ENCODE data around the gene CUL4A. TPM values are rescaled to one million over a fixed set of nuclear protein-coding genes. Genes with fewer than 3 reads are reported as not detected.

The CUL4A gene
- total RNA-seq, 6 experiments from 2014 or later: 90.5 to 104 (median 97.0) TPM

- H3K36me3 Mint-ChIP-seq (ENCODE audit: low read depth): peaks cover 55% of the 10 kb centered on the region
- H3K4me3 Mint-ChIP-seq: no peak overlapping the region
- peaks cover 42% of the 10 kb centered on the region for H3K4me1 Mint-ChIP-seq (ENCODE audit: low read depth)
- no peak for TF ChIP-seq CTCF (IDR thresholded peaks at IDR 0.05)
- H3K9me3 Mint-ChIP-seq: no peaks in the 10 kb centered on the region; the same call in 1 of the 2 replicates
- no peak overlapping the region for H3K27ac Mint-ChIP-seq
- no peak for DNase-seq
- no peaks in the 10 kb centered on the region; the same call in 1 of the 2 replicates for H3K27me3 Mint-ChIP-seq (ENCODE audit: insufficient read depth)
Observed at GRCh38 chr13:113196970-113197737, 12.3 kb upstream of the CUL4A start.

- no peak overlapping the region for H3K27ac Mint-ChIP-seq
- DNase-seq: no peak
- peaks cover 44% of the 10 kb centered on the region for H3K36me3 Mint-ChIP-seq (ENCODE audit: low read depth)
- H3K4me3 Mint-ChIP-seq: no peak overlapping the region
- H3K9me3 Mint-ChIP-seq: no peaks in the 10 kb centered on the region
- no peak for TF ChIP-seq CTCF (IDR thresholded peaks at IDR 0.05)
- H3K4me1 Mint-ChIP-seq (ENCODE audit: low read depth): peaks cover 56% of the 10 kb centered on the region
- no peaks in the 10 kb centered on the region for H3K27me3 Mint-ChIP-seq (ENCODE audit: insufficient read depth)
Observed at GRCh38 chr13:113201815-113202214, 7.6 kb upstream of the CUL4A start.

GRCh38 chr13:113202912-113203311 is 6.5 kb upstream of the CUL4A start:
- no peak for TF ChIP-seq CTCF (IDR thresholded peaks at IDR 0.05)
- no peak overlapping the region for H3K4me3 Mint-ChIP-seq
- peak overlapping the region; percentile 44 for H3K27ac Mint-ChIP-seq
- no peaks in the 10 kb centered on the region for H3K9me3 Mint-ChIP-seq
- no peaks in the 10 kb centered on the region for H3K27me3 Mint-ChIP-seq (ENCODE audit: insufficient read depth)
- no peak for DNase-seq
- peaks cover 44% of the 10 kb centered on the region for H3K36me3 Mint-ChIP-seq (ENCODE audit: low read depth)
- H3K4me1 Mint-ChIP-seq (ENCODE audit: low read depth): peaks cover 67% of the 10 kb centered on the region

GRCh38 chr13:113203507-113204377 is 5.7 kb upstream of the CUL4A start:
- Mint-ChIP-seq H3K4me3 (no peak overlapping the region), H3K4me1 (ENCODE audit: low read depth) (peaks cover 67% of the 10 kb centered on the region), H3K27me3 (ENCODE audit: insufficient read depth) (no peaks in the 10 kb centered on the region), H3K36me3 (ENCODE audit: low read depth) (peaks cover 43% of the 10 kb centered on the region), H3K27ac (peak overlapping the region; percentile 44; the same call in 1 of the 2 replicates), H3K9me3 (no peaks in the 10 kb centered on the region)
- TF ChIP-seq CTCF (IDR thresholded peaks at IDR 0.05): no peak; the same call in 1 of the 2 replicates
- DNase-seq: no peak

GRCh38 chr13:113204378-113204734 is 5.1 kb upstream of the CUL4A start:
- Mint-ChIP-seq H3K27ac (no peak overlapping the region), H3K27me3 (ENCODE audit: insufficient read depth) (no peaks in the 10 kb centered on the region), H3K9me3 (no peaks in the 10 kb centered on the region), H3K4me1 (ENCODE audit: low read depth) (peaks cover 60% of the 10 kb centered on the region), H3K4me3 (no peak overlapping the region), H3K36me3 (ENCODE audit: low read depth) (peaks cover 43% of the 10 kb centered on the region)
- TF ChIP-seq CTCF (IDR thresholded peaks at IDR 0.05): no peak
- DNase-seq: no peak

Measured in HFFc6 (cell line).